Pancreas (tissue), 10 donors: ENCODE results near the gene TFCP2. TPM values are rescaled to one million over a fixed set of nuclear protein-coding genes. Genes with fewer than 3 reads are reported as not detected.
A peak's percentile ranks its signal among the peaks of the same experiment; 100 is the strongest.

Experiments used
- ATAC-seq, 4 donors: fragments of 200-7000 bp; cut with Tn5 transposase; one replicate each; pipeline versions ENCODE4 v1.8.0 to v1.9.1; 2020; ENCODE audit warnings: mild to moderate bottlenecking in 4 of 4, moderate library complexity in 4 of 4
- DNase-seq, 6 donors: peaks; one replicate each; pipeline ENCODE4 v3.0.0-alpha.2; 2020
- FAIRE-seq: peaks from 2 replicates; lab custom pipeline; 2012; peaks lifted over from hg19 to GRCh38; lab: Jason Lieb, UNC
- H3K27ac ChIP-seq, 4 donors: fragments of 200-600 bp; sonication (generic); 1 replicate in 3 of 4; 2 replicates in 1 of 4; pipeline versions ENCODE4 v1.5.0 to v1.8.0; 2020
- H3K27me3 ChIP-seq, 4 donors: fragments of 200-600 bp; one replicate each; pipeline ENCODE4 v1.8.0; 2021
- H3K36me3 ChIP-seq, 3 donors: fragments of 200-600 bp; sonication (generic) in 1 of 3; one replicate each; pipeline versions ENCODE4 v1.5.0 to v1.8.0; 2020 to 2021
- H3K4me1 ChIP-seq, 3 donors: fragments of 200-600 bp; one replicate each; pipeline ENCODE4 v1.8.0; 2021
- H3K4me3 ChIP-seq, 4 donors: fragments of 200-600 bp; sonication (generic) in 2 of 4; one replicate each; pipeline versions ENCODE4 v1.5.0 to v1.8.0; 2020 to 2021
- H3K9me3 ChIP-seq, 4 donors: fragments of 200-600 bp; one replicate each; pipeline ENCODE4 v1.8.0; 2021
- CTCF ChIP-seq, 4 donors: fragments of 200-600 bp; sonication (generic) in 3 of 4; IDR thresholded peaks; one replicate each; pipeline versions ENCODE4 v1.5.0 to v1.8.0; 2021; ENCODE audit warnings: antibody characterized with exemption in 4 of 4
- WGBS, 2 donors: extraction: QIAGEN DNeasy Blood & Tissue Kit; methylation state at CpG; one replicate each; pipeline ENCODE4 v1.1.7; 2013; 5-methylcytosine and 5-hydroxymethylcytosine counted together
- intact Hi-C, 3 donors: fragments of 100-400 bp; cut with DNase I; formaldehyde crosslinking; loops; one replicate each; pipeline versions ENCODE4 v1.11.1 to v1.14.2; 2022
- polyA plus RNA-seq, 2 donors: library from polyadenylated mRNA; stranded (reverse); fragments of 200-250 nt; gene quantifications; one replicate each; pipeline ENCODE4 v1.2.3, GENCODE V29; 2013
- total RNA-seq, 6 donors: library from RNA; stranded (reverse); fragmentation: NEBNext Ultra II Directional in 4 of 6; extraction: Animal tissue kit (Norgen Biotek cat#: 25700) in 4 of 6; gene quantifications; one replicate each; pipeline versions ENCODE4 v1.2.1 to v1.2.4, GENCODE V29; 2021 to 2023
- donor health status: healthy with polysubstance abuse.
- donor health status: DM: no; HTN: no; CAD: no; lungs with moderate emphysema.
- donor health status: DM: no; HTN: no; CAD: no.
- donor health status: control.
- donor health status: control.
- donor health status: Bipolar disorder and iron deficiency.
- donor health status: DM: yes; HTN: yes; CAD: no.
- donor health status: DM: no; HTN: no; CAD: no.
- donor health status: DM: no; HTN: no; CAD: no.
- donor health status: DM: yes; HTN: yes; CAD: no.

TFCP2 gene
- total and polyA plus RNA-seq, 8 donors: 6.7 to 15.3 (median 9.1) TPM

DNA sequence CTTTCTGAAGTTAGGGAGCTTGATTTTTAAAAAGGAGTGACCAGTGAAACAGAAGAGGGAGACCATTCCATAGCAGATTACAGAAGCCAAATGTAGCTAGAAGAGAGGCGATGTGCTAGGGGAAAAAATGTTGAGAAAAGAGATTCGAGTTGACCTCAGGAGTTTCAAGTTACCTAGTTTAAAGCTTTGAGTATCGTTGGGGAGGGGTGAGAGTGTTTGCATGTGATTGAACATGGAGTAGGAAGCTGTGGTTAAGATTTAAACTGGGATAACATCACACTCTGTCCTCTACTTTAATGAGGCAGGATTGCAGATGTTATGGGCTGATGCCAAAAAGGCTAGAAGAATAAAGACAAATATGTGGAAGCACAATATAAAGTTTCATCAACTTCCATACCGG, 121.1 kb downstream of the TFCP2 start:
- 69 to 72% methylated on average over 4 of the region's 4 CpGs for WGBS, 2 donors
- H3K27me3 ChIP-seq: no peaks in the 10 kb centered on the region
- DNase-seq (no peak), ATAC-seq (no peak), FAIRE-seq (no peak)
- intact Hi-C loops: no loop called here
- H3K4me1 ChIP-seq: peaks cover 8 to 15% (median 12%) of the 10 kb centered on the region in 3 donors
- peaks cover 0 to 37% (median 14%) of the 10 kb centered on the region in 3 donors for H3K36me3 ChIP-seq
- H3K4me3 ChIP-seq: no peak overlapping the region
- H3K9me3 ChIP-seq: no peaks in the 10 kb centered on the region
- TF ChIP-seq CTCF (IDR thresholded peaks at IDR 0.05): no peak
- H3K27ac ChIP-seq: no peak overlapping the region

DNA sequence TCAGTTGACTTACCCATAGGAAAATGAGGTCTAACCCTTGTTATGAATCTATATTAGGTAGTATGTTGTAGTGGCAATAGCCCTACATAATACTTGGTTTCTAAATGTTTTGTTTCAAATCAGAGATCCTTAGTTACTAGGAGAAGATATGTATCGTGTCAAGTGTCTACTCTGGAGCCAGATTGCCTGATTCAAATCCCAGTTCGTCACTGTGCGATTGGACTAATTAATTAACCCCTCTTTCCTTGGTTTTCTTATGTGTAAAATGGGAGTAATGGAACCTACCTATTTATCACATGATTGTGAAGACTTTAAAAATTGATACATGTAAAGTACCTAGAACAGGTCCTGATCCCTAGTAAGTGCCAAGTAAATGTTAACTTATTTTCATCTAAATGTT, 123.4 kb downstream of the TFCP2 start:
- Histone ChIP-seq H3K4me1 (peaks cover 8 to 15% (median 12%) of the 10 kb centered on the region in 3 donors), H3K27ac (no peak overlapping the region), H3K27me3 (no peaks in the 10 kb centered on the region), H3K4me3 (peak overlapping the region in 2 of 4 donors; percentile 81 to 91), H3K36me3 (peaks cover 0 to 17% (median 8%) of the 10 kb centered on the region in 3 donors), H3K9me3 (no peaks in the 10 kb centered on the region)
- no peak for ATAC-seq
- FAIRE-seq: no peak
- 29 to 41% methylated on average over 3 of the region's 3 CpGs for WGBS, 2 donors
- TF ChIP-seq CTCF (IDR thresholded peaks at IDR 0.05): no peak
- intact Hi-C loops: loop anchor here in 1 of 3 donors (10.0 kb wide), 1 partner anchor 295 kb away; the partner anchor contains the start of gene CELA1
- no peak for DNase-seq

- peak overlapping the region; percentile 88 to 95 (median 94) for H3K27ac ChIP-seq
- H3K4me1 ChIP-seq: peaks cover 8 to 15% (median 12%) of the 10 kb centered on the region in 3 donors
- intact Hi-C loops: loop anchor here in 1 of 3 donors (10.0 kb wide), 1 partner anchor 296 kb away; the partner anchor contains the start of gene CELA1
- peak overlapping the region; percentile 79 to 91 (median 80) for H3K4me3 ChIP-seq
- WGBS, 2 donors: 9% methylated on average over 14 of the region's 14 CpGs
- DNase-seq: no peak
- H3K9me3 ChIP-seq: no peaks in the 10 kb centered on the region
- no peak for FAIRE-seq
- H3K36me3 ChIP-seq: peaks cover 0 to 10% (median 8%) of the 10 kb centered on the region in 3 donors
- peak in 1 of 4 donors; percentile 4 for ATAC-seq
- TF ChIP-seq CTCF (IDR thresholded peaks at IDR 0.05): no peak
- H3K27me3 ChIP-seq: no peaks in the 10 kb centered on the region
These were observed 124.2 kb downstream of the TFCP2 start for GRCh38 chr12:51048661-51049251.

- peaks cover 0 to 5% (median 1%) of the 10 kb centered on the region in 3 donors for H3K36me3 ChIP-seq
- TF ChIP-seq CTCF (IDR thresholded peaks at IDR 0.05): peak; percentile 70 to 82 (median 79)
- H3K9me3 ChIP-seq: no peaks in the 10 kb centered on the region
- ATAC-seq (peak; percentile 97 to 99 (median 98)), FAIRE-seq (peak; percentile 87), DNase-seq (peak; percentile 90 to 95 (median 94))
- WGBS, 2 donors: 3% methylated on average over 51 of the region's 51 CpGs
- H3K27ac ChIP-seq: peak within 1 kb of the TSS; percentile 88 to 95 (median 94)
- peaks cover 8 to 15% (median 12%) of the 10 kb centered on the region in 3 donors for H3K4me1 ChIP-seq
- intact Hi-C loops: loop anchor here in 1 of 3 donors (10.0 kb wide), 1 partner anchor 297 kb away; the partner anchor contains the start of gene CELA1
- H3K4me3 ChIP-seq: peak within 1 kb of the TSS; percentile 79 to 91 (median 80)
- H3K27me3 ChIP-seq: no peaks in the 10 kb centered on the region
These were observed 125.0 kb downstream of the TFCP2 start, which contains the start of gene LETMD1 for GRCh38 chr12:51047655-51048540. Gene LETMD1 (plus strand): TSS chr12:51048327. CDS start chr12:51048357, 30 bp downstream.

Other genes with a start within 250 kb of the TFCP2 start
- not detected for gene HIGD1C, start 220.6 kb downstream of the TFCP2 start, total RNA-seq
- not detected for gene HIGD1C, start 220.6 kb downstream of the TFCP2 start, polyA plus RNA-seq
- gene SLC11A2, start 146.8 kb downstream of the TFCP2 start, total RNA-seq: 10 to 100 TPM; 24.3 to 52.9 (median 38.8) TPM
- gene SLC11A2, start 146.8 kb downstream of the TFCP2 start, polyA plus RNA-seq: 10 to 100 TPM; 19.1 to 26.6 TPM
- 10 to 100 TPM; 34.3 to 59.1 (median 49.8) TPM for gene LETMD1, start 124.8 kb downstream of the TFCP2 start, total RNA-seq
- gene LETMD1, start 124.8 kb downstream of the TFCP2 start, polyA plus RNA-seq: 10 to 100 TPM; 45.2 to 59.5 TPM
- 10 to 100 TPM in 5 of 6 donors, 1 to 10 TPM in 1; 8.2 to 15.1 (median 10.9) TPM for gene CSRNP2, start 89.5 kb downstream of the TFCP2 start, total RNA-seq
- 10 to 100 TPM in 1 of 2 donors, 1 to 10 TPM in 1; 9.2 to 10.4 TPM for gene CSRNP2, start 89.5 kb downstream of the TFCP2 start, polyA plus RNA-seq
- gene POU6F1, start 44.9 kb upstream of the TFCP2 start, total RNA-seq: 1 to 10 TPM; 4.8 to 7.6 (median 6.3) TPM
- gene POU6F1, start 44.9 kb upstream of the TFCP2 start, polyA plus RNA-seq: 10 to 100 TPM; 11.1 to 12.9 TPM
- 100 to 1,000 TPM in 1 of 6 donors, 10 to 100 TPM in 5; 43.1 to 104 (median 62.7) TPM for gene DAZAP2, start 65.7 kb upstream of the TFCP2 start, total RNA-seq
- gene DAZAP2, start 65.7 kb upstream of the TFCP2 start, polyA plus RNA-seq: 100 to 1,000 TPM in 1 of 2 donors, 10 to 100 TPM in 1; 55.7 to 123 TPM
- 1 to 10 TPM; 3.4 to 9.7 (median 7.2) TPM for gene SMAGP, start 97.3 kb upstream of the TFCP2 start, total RNA-seq
- 1 to 10 TPM; 4.9 to 6.4 TPM for gene SMAGP, start 97.3 kb upstream of the TFCP2 start, polyA plus RNA-seq
- gene BIN2, start 151.0 kb upstream of the TFCP2 start, total RNA-seq: 1 to 10 TPM in 3 of 6 donors, under 1 TPM in 3; 0.56 to 6.0 (median 1.2) TPM
- gene BIN2, start 151.0 kb upstream of the TFCP2 start, polyA plus RNA-seq: 1 to 10 TPM in 1 of 2 donors, under 1 TPM in 1; 0.75 to 1.1 TPM
- gene CELA1, start 173.5 kb upstream of the TFCP2 start, total RNA-seq: not detected
- gene CELA1, start 173.5 kb upstream of the TFCP2 start, polyA plus RNA-seq: not detected
- 10 to 100 TPM in 3 of 6 donors, 1 to 10 TPM in 3; 8.9 to 16.6 (median 10.6) TPM for gene GALNT6, start 218.3 kb upstream of the TFCP2 start, total RNA-seq
- gene GALNT6, start 218.3 kb upstream of the TFCP2 start, polyA plus RNA-seq: 1 to 10 TPM; 2.7 to 5.4 TPM